ENCODE measurements around the gene ATG4C.
"Not testable (repeated sequence)": the region's sequence is repeated elsewhere in the genome, so short reads cannot be mapped to it uniquely, and the experiment has no call there.

GRCh38 chr1:62827786-62828185, 43.9 kb downstream of the ATG4C start:
- TF ChIP-seq, protein P1, sequence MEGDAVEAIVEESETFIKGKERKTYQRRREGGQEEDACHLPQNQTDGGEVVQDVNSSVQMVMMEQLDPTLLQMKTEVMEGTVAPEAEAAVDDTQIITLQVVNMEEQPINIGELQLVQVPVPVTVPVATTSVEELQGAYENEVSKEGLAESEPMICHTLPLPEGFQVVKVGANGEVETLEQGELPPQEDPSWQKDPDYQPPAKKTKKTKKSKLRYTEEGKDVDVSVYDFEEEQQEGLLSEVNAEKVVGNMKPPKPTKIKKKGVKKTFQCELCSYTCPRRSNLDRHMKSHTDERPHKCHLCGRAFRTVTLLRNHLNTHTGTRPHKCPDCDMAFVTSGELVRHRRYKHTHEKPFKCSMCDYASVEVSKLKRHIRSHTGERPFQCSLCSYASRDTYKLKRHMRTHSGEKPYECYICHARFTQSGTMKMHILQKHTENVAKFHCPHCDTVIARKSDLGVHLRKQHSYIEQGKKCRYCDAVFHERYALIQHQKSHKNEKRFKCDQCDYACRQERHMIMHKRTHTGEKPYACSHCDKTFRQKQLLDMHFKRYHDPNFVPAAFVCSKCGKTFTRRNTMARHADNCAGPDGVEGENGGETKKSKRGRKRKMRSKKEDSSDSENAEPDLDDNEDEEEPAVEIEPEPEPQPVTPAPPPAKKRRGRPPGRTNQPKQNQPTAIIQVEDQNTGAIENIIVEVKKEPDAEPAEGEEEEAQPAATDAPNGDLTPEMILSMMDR (IDR thresholded peaks at IDR 0.05), result not testable (repeated sequence)
- TF ChIP-seq POLR2A (IDR thresholded peaks at IDR 0.05; ENCODE audit: low read length); EP300 (IDR thresholded peaks at IDR 0.05); HDAC2 (IDR thresholded peaks at IDR 0.05); CHD2 (IDR thresholded peaks at IDR 0.05; ENCODE audit: low read length, partially characterized antibody); NR3C1 (IDR thresholded peaks at IDR 0.05); RCOR1 (IDR thresholded peaks at IDR 0.05; ENCODE audit: low read depth, low read length); CEBPB (IDR thresholded peaks at IDR 0.05); HMGXB4 (CRISPR knock-in tag; IDR thresholded peaks at IDR 0.05; ENCODE audit: borderline replicate concordance): not testable (repeated sequence)
- TF ChIP-seq, protein P2, sequence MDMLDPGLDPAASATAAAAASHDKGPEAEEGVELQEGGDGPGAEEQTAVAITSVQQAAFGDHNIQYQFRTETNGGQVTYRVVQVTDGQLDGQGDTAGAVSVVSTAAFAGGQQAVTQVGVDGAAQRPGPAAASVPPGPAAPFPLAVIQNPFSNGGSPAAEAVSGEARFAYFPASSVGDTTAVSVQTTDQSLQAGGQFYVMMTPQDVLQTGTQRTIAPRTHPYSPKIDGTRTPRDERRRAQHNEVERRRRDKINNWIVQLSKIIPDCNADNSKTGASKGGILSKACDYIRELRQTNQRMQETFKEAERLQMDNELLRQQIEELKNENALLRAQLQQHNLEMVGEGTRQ (IDR thresholded peaks at IDR 0.05), result not testable (repeated sequence)
